ELR (cell line): ENCODE results near the gene THAP4.
"Not testable (repeated sequence)": the region's sequence is repeated elsewhere in the genome, so short reads cannot be mapped to it uniquely, and the experiment has no call there.

ENCODE experiments used
- DNase-seq: peaks from one replicate; pipeline ENCODE4 v3.0.0-alpha.2; 2015; ENCODE audit warnings: low read depth

THAP4 gene

GRCh38 chr2:241582806-241583205, 54.2 kb downstream of the THAP4 start:
- no peak for DNase-seq

- DNase-seq = no peak
Measured at GRCh38 chr2:241582328-241582727, 54.6 kb downstream of the THAP4 start.

- no peak for DNase-seq
Measured at GRCh38 chr2:241579281-241579680, 57.7 kb downstream of the THAP4 start.

GRCh38 chr2:241577413-241578122, 59.4 kb downstream of the THAP4 start:
- no peak for DNase-seq

GRCh38 chr2:241576293-241576654, 60.7 kb downstream of the THAP4 start:
- DNase-seq = no peak

GRCh38 chr2:241575624-241576292, 61.2 kb downstream of the THAP4 start:
- no peak for DNase-seq

GRCh38 chr2:241574911-241575623, 61.9 kb downstream of the THAP4 start:
- no peak for DNase-seq

- DNase-seq = no peak
Measured at GRCh38 chr2:241573741-241574140, 63.2 kb downstream of the THAP4 start.

GRCh38 chr2:241572915-241573651, 63.9 kb downstream of the THAP4 start:
- DNase-seq = not testable (repeated sequence)

- DNase-seq = no peak
Measured at GRCh38 chr2:241571821-241572620, 64.9 kb downstream of the THAP4 start.

- no peak for DNase-seq
Measured at GRCh38 chr2:241570961-241571581, 65.9 kb downstream of the THAP4 start.

GRCh38 chr2:241569831-241570281, 67.1 kb downstream of the THAP4 start:
- no peak for DNase-seq

GRCh38 chr2:241568726-241569125, 68.2 kb downstream of the THAP4 start:
- DNase-seq = no peak

- no peak for DNase-seq
Measured at GRCh38 chr2:241567776-241568175, 69.2 kb downstream of the THAP4 start.

GRCh38 chr2:241567266-241567665, 69.7 kb downstream of the THAP4 start:
- not testable (repeated sequence) for DNase-seq

- DNase-seq = no peak
Measured at GRCh38 chr2:241566468-241566867, 70.5 kb downstream of the THAP4 start.

- not testable (repeated sequence) for DNase-seq
Measured at GRCh38 chr2:241566021-241566420, 70.9 kb downstream of the THAP4 start.

- DNase-seq = no peak
Measured at GRCh38 chr2:241565411-241565810, 71.5 kb downstream of the THAP4 start.

GRCh38 chr2:241564596-241565410, 72.2 kb downstream of the THAP4 start:
- no peak for DNase-seq

- DNase-seq = no peak
Measured at GRCh38 chr2:241563981-241564595, 72.9 kb downstream of the THAP4 start.
